Heart right ventricle (tissue), 16 donors: ENCODE data around the gene B4GALT7. TPM values are rescaled to one million over a fixed set of nuclear protein-coding genes. Genes with fewer than 3 reads are reported as not detected.

Experiments used
- ATAC-seq, 8 donors: fragments of 200-7000 bp; cut with Tn5 transposase; one replicate each; pipeline ENCODE4 v1.9.1; 2020; ENCODE audit warnings: mild to moderate bottlenecking in 8 of 8, moderate library complexity in 8 of 8, moderate number of reproducible peaks in 1 of 8
- DNase-seq, 2 donors: peaks; one replicate each; pipeline ENCODE4 v3.0.0-alpha.2; 2020
- H3K27ac ChIP-seq, 10 donors: fragments of 200-600 bp; sonication (generic) in 2 of 10; one replicate each; pipeline versions ENCODE4 v1.5.0 to v1.8.0; 2020 to 2022; ENCODE audit warnings: mild to moderate bottlenecking in 3 of 10
- H3K27me3 ChIP-seq, 7 donors: fragments of 200-600 bp; one replicate each; pipeline ENCODE4 v1.8.0; 2021 to 2022; ENCODE audit warnings: mild to moderate bottlenecking in 2 of 7
- H3K36me3 ChIP-seq, 9 donors: fragments of 200-600 bp; sonication (generic) in 1 of 9; one replicate each; pipeline versions ENCODE4 v1.5.0 to v1.8.0; 2020 to 2022; ENCODE audit warnings: mild to moderate bottlenecking in 2 of 9
- H3K4me1 ChIP-seq, 9 donors: fragments of 200-600 bp; sonication (generic) in 1 of 9; one replicate each; pipeline versions ENCODE4 v1.5.0 to v1.8.0; 2020 to 2022; ENCODE audit warnings: mild to moderate bottlenecking in 4 of 9
- H3K4me3 ChIP-seq, 10 donors: fragments of 200-600 bp; sonication (generic) in 2 of 10; one replicate each; pipeline versions ENCODE4 v1.5.0 to v1.8.0; 2020 to 2022; ENCODE audit warnings: mild to moderate bottlenecking in 7 of 10, moderate library complexity in 2 of 10
- H3K9me3 ChIP-seq, 11 donors: fragments of 200-600 bp in 10 of 11; sonication (generic) in 2 of 11; one replicate each; pipeline versions ENCODE4 v1.5.0 to v1.8.0; 2013 to 2022; ENCODE audit warnings: mild to moderate bottlenecking in 2 of 11, control low read depth in 1 of 11, moderate library complexity in 1 of 11
- CTCF ChIP-seq, 9 donors: fragments of 200-600 bp; sonication (generic) in 2 of 9; IDR thresholded peaks; one replicate each; pipeline versions ENCODE4 v1.5.0 to v1.8.0; 2021 to 2022; ENCODE audit warnings: antibody characterized with exemption in 9 of 9, mild to moderate bottlenecking in 5 of 9, moderate library complexity in 1 of 9
- WGBS, 2 donors: extraction: QIAGEN DNeasy Blood & Tissue Kit; methylation state at CpG; one replicate each; pipeline ENCODE4 v1.1.7; 2013; ENCODE audit warnings: inconsistent platforms in 1 of 2; 5-methylcytosine and 5-hydroxymethylcytosine counted together
- intact Hi-C, 10 donors: fragments of 100-400 bp; cut with DNase I; formaldehyde crosslinking; loops; one replicate each; pipeline versions ENCODE4 v1.11.1 to v1.14.2; 2022
- polyA plus RNA-seq, 2 donors: library from polyadenylated mRNA; stranded (reverse); fragments of 200-250 nt; gene quantifications; one replicate each; pipeline ENCODE4 v1.2.3, GENCODE V29; 2013
- total RNA-seq, 10 donors: library from RNA; stranded (reverse); fragmentation: NEBNext Ultra II Directional in 3 of 10; extraction: Animal tissue kit (Norgen Biotek cat#: 25700) in 3 of 10; gene quantifications; one replicate each; pipeline versions ENCODE4 v1.2.1 to v1.2.4, GENCODE V29; 2021 to 2023
- donor health status: Arrhythmogenic right ventricular cardiomyopathy.
- donor health status: ischemic (EF 13 %, LVEDD 7.1; RV severe dilation, severe dysfunction).
- donor health status: healthy with polysubstance abuse.
- donor health status: DM: no; HTN: yes; CAD: no.
- donor health status: DM: no; HTN: no; CAD: no.
- donor health status: ischemic (EF 25% LVEDD 6.9; RV normal size, moderate dysfunction).
- donor health status: ischemic (EF 25% LVEDD 5.7; RV mildly dilated, moderate dysfunction).
- donor health status: healthy.
- donor health status: DM: yes; HTN: yes; CAD: no.
- donor health status: Ischemic cardiomyopathy.
- donor health status: ischemic (EF 35%, LVEDD 5.7; RV mildly dilated, moderate dysfunction).
- donor health status: nonischemic (EF 11% LVEDD 7.7; RV severe dilation, severe dysfunction).
- donor health status: DM: yes; HTN: yes; CAD: no.
- donor health status: PGD.
- donor health status: ischemic (EF 29% LVEDD 5.4; RV normal size, mild dysfunction).
- donor health status: nonischemic (EF 23%, LVEDD 6.1; RV moderate dilation, normal function).

The B4GALT7 gene
- total and polyA plus RNA-seq, 12 donors: 9.8 to 29.7 (median 15.6) TPM

- H3K4me1 ChIP-seq: peaks cover 9 to 48% (median 29%) of the 10 kb centered on the region in 9 donors
- TF ChIP-seq CTCF (IDR thresholded peaks at IDR 0.05): peak in 6 of 9 donors; percentile 11 to 36 (median 24)
- 9 to 12% methylated on average over 30 to 49 of the region's 49 CpGs for WGBS, 2 donors
- DNase-seq: peak; percentile 93 to 95
- H3K4me3 ChIP-seq: peak within 1 kb of the TSS; percentile 68 to 99 (median 96)
- intact Hi-C loops: loop anchor here in 2 of 10 donors (5.0 kb wide), 1 partner anchor 38 kb away; the partner anchor contains the start of gene TMED9 (in 2 of the 2)
- no peaks in the 10 kb centered on the region for H3K9me3 ChIP-seq
- peak; percentile 93 to 98 (median 96) for ATAC-seq
- H3K36me3 ChIP-seq: peaks cover 0 to 30% (median 7%) of the 10 kb centered on the region in 9 donors
- H3K27me3 ChIP-seq: no peaks in the 10 kb centered on the region
- peak within 1 kb of the TSS; percentile 75 to 90 (median 86) for H3K27ac ChIP-seq
These were observed 45.3 kb upstream of the B4GALT7 start, which contains the start of gene FAM193B for GRCh38 chr5:177554474-177555111. TSS of gene FAM193B (minus strand) at chr5:177554563. CDS start at chr5:177554458, 105 bp downstream.

GRCh38 chr5:177555228-177555627 lies 44.7 kb upstream of the B4GALT7 start:
- peaks cover 9 to 44% (median 29%) of the 10 kb centered on the region in 9 donors for H3K4me1 ChIP-seq
- intact Hi-C loops: no loop called here
- H3K27me3 ChIP-seq: no peaks in the 10 kb centered on the region
- DNase-seq: no peak
- 58 to 73% methylated on average over 2 of the region's 2 CpGs for WGBS, 2 donors
- TF ChIP-seq CTCF (IDR thresholded peaks at IDR 0.05): no peak
- peak overlapping the region in 5 of 10 donors; percentile 0 to 60 (median 50) for H3K27ac ChIP-seq
- H3K4me3 ChIP-seq: peak overlapping the region in 7 of 10 donors; percentile 60 to 99 (median 93)
- peak in 5 of 8 donors; percentile 2 to 41 (median 25) for ATAC-seq
- peaks cover 0 to 28% (median 7%) of the 10 kb centered on the region in 9 donors for H3K36me3 ChIP-seq
- H3K9me3 ChIP-seq: no peaks in the 10 kb centered on the region

GRCh38 chr5:177555665-177556064 lies 44.3 kb upstream of the B4GALT7 start:
- intact Hi-C loops: no loop called here
- H3K27me3 ChIP-seq: no peaks in the 10 kb centered on the region
- DNase-seq (no peak), ATAC-seq (no peak)
- 93 to 96% methylated on average over 5 of the region's 5 CpGs for WGBS, 2 donors
- H3K4me3 ChIP-seq: no peak overlapping the region
- peak overlapping the region in 3 of 10 donors; percentile 0 to 60 (median 56) for H3K27ac ChIP-seq
- no peak for TF ChIP-seq CTCF (IDR thresholded peaks at IDR 0.05)
- peaks cover 9 to 39% (median 26%) of the 10 kb centered on the region in 9 donors for H3K4me1 ChIP-seq
- H3K9me3 ChIP-seq: no peaks in the 10 kb centered on the region
- H3K36me3 ChIP-seq: peaks cover 0 to 24% (median 7%) of the 10 kb centered on the region in 9 donors

- ATAC-seq (no peak), DNase-seq (no peak)
- no peak overlapping the region for H3K4me3 ChIP-seq
- H3K4me1 ChIP-seq: peaks cover 9 to 26% (median 24%) of the 10 kb centered on the region in 9 donors
- intact Hi-C loops: no loop called here
- H3K27ac ChIP-seq: no peak overlapping the region
- H3K36me3 ChIP-seq: peaks cover 0 to 9% (median 0%) of the 10 kb centered on the region in 9 donors
- peaks cover 0 to 9% (median 0%) of the 10 kb centered on the region in 11 donors for H3K9me3 ChIP-seq
- TF ChIP-seq CTCF (IDR thresholded peaks at IDR 0.05): no peak
- WGBS, 2 donors: 54 to 67% methylated on average over 4 of the region's 4 CpGs
- H3K27me3 ChIP-seq: no peaks in the 10 kb centered on the region
These were observed 42.8 kb upstream of the B4GALT7 start for GRCh38 chr5:177557041-177557647.
